ENCODE measurements around the gene SMOC2.

SMOC2 gene

DNA sequence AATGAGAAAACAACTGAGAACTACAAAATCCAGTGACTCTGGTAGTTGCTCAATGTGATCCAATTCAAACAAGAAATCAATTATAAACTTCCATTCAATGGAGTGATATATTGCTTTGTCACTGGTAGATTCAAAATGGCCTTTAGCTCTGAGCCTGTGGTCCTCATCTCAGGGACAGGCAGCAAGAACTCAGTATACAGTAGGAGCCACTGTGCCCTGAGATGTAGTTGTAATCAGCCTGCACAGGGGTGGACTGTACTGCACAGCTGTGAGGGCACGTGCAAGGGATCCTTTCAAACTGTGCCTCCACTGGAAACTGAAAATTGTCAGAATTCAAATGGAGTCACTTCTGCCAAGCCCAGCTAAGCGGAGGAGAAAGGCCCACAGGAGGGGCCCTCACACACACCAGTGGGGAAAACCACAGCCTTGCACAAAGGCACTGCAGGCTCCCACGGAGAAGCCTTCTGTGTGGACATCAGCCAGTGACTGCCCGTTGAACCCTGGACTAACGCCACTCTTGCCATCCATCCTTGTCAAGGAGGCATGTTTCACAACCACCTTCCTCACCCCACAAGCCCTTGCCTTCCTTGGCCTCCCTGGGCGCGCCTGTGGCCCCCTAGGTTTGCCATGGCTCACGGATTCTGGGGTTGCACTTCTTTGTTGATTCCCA lies 186.7 kb downstream of the SMOC2 start (continued):
- TF ChIP-seq ZSCAN23 (tag by site-specific recombination; IDR thresholded peaks at IDR 0.05): no peak
- TF ChIP-seq, protein P1, sequence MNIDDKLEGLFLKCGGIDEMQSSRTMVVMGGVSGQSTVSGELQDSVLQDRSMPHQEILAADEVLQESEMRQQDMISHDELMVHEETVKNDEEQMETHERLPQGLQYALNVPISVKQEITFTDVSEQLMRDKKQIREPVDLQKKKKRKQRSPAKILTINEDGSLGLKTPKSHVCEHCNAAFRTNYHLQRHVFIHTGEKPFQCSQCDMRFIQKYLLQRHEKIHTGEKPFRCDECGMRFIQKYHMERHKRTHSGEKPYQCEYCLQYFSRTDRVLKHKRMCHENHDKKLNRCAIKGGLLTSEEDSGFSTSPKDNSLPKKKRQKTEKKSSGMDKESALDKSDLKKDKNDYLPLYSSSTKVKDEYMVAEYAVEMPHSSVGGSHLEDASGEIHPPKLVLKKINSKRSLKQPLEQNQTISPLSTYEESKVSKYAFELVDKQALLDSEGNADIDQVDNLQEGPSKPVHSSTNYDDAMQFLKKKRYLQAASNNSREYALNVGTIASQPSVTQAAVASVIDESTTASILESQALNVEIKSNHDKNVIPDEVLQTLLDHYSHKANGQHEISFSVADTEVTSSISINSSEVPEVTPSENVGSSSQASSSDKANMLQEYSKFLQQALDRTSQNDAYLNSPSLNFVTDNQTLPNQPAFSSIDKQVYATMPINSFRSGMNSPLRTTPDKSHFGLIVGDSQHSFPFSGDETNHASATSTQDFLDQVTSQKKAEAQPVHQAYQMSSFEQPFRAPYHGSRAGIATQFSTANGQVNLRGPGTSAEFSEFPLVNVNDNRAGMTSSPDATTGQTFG (tag by site-specific recombination; IDR thresholded peaks at IDR 0.05; ENCODE audit: borderline replicate concordance): no peak
- TF ChIP-seq, protein P2, sequence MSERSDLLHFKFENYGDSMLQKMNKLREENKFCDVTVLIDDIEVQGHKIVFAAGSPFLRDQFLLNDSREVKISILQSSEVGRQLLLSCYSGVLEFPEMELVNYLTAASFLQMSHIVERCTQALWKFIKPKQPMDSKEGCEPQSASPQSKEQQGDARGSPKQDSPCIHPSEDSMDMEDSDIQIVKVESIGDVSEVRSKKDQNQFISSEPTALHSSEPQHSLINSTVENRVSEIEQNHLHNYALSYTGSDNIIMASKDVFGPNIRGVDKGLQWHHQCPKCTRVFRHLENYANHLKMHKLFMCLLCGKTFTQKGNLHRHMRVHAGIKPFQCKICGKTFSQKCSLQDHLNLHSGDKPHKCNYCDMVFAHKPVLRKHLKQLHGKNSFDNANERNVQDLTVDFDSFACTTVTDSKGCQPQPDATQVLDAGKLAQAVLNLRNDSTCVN (tag by site-specific recombination; optimal IDR thresholded peaks at IDR 0.05): no peak

GRCh38 chr6:168628176-168628553 lies 187.2 kb downstream of the SMOC2 start:
- ChIA-PET CTCF (no interaction called here), POLR2A (no interaction called here)
- no peaks in the 10 kb centered on the region for H3K4me1 ChIP-seq (ENCODE audit: control insufficient read depth, insufficient read depth, low read length)
- H3K9me3 ChIP-seq (ENCODE audit: control insufficient read depth, insufficient read depth, low read depth, low read length): no peaks in the 10 kb centered on the region
- H3K4me3 ChIP-seq (ENCODE audit: low read depth, low read length): no peak overlapping the region
- TF ChIP-seq ZNF112 (tag by site-specific recombination; IDR thresholded peaks at IDR 0.05) (no peak), ZNF18 (tag by site-specific recombination; IDR thresholded peaks at IDR 0.05) (no peak), ZNF677 (tag by site-specific recombination; IDR thresholded peaks at IDR 0.05) (no peak), KLF17 (tag by site-specific recombination; IDR thresholded peaks at IDR 0.05) (no peak), ZBTB1 (tag by site-specific recombination; IDR thresholded peaks at IDR 0.05) (no peak), ZNF514 (tag by site-specific recombination; IDR thresholded peaks at IDR 0.05) (no peak), ZNF624 (tag by site-specific recombination; IDR thresholded peaks at IDR 0.05) (no peak), ZNF548 (tag by site-specific recombination; IDR thresholded peaks at IDR 0.05) (no peak), OSR2 (tag by site-specific recombination; IDR thresholded peaks at IDR 0.05) (no peak), ZIC2 (tag by site-specific recombination; IDR thresholded peaks at IDR 0.05) (no peak), ZBTB21 (tag by site-specific recombination; IDR thresholded peaks at IDR 0.05) (no peak), ZNF664 (tag by site-specific recombination; IDR thresholded peaks at IDR 0.05) (no peak)
- TF ChIP-seq, protein P3, sequence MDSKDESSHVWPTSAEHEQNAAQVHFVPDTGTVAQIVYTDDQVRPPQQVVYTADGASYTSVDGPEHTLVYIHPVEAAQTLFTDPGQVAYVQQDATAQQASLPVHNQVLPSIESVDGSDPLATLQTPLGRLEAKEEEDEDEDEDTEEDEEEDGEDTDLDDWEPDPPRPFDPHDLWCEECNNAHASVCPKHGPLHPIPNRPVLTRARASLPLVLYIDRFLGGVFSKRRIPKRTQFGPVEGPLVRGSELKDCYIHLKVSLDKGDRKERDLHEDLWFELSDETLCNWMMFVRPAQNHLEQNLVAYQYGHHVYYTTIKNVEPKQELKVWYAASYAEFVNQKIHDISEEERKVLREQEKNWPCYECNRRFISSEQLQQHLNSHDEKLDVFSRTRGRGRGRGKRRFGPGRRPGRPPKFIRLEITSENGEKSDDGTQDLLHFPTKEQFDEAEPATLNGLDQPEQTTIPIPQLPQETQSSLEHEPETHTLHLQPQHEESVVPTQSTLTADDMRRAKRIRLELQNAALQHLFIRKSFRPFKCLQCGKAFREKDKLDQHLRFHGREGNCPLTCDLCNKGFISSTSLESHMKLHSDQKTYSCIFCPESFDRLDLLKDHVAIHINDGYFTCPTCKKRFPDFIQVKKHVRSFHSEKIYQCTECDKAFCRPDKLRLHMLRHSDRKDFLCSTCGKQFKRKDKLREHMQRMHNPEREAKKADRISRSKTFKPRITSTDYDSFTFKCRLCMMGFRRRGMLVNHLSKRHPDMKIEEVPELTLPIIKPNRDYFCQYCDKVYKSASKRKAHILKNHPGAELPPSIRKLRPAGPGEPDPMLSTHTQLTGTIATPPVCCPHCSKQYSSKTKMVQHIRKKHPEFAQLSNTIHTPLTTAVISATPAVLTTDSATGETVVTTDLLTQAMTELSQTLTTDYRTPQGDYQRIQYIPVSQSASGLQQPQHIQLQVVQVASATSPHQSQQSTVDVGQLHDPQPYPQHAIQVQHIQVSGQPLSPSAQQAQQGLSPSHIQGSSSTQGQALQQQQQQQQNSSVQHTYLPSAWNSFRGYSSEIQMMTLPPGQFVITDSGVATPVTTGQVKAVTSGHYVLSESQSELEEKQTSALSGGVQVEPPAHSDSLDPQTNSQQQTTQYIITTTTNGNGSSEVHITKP (tag by site-specific recombination; IDR thresholded peaks at IDR 0.05): no peak
- no peaks in the 10 kb centered on the region for H3K36me3 ChIP-seq (ENCODE audit: control insufficient read depth in 2 of 2, insufficient read depth in 1 of 2, low read length in 2 of 2)
- H3K27ac ChIP-seq (ENCODE audit: extremely low read depth, low read depth, low read length): no peak overlapping the region

All from HEK293 (cell line).